ENCODE measurements around the gene BTNL2.
"Not testable (repeated sequence)": the region's sequence is repeated elsewhere in the genome, so short reads cannot be mapped to it uniquely, and the experiment has no call there.

The BTNL2 gene

GRCh38 chr6:32442243-32442667 is 35.3 kb upstream of the BTNL2 start:
- TF ChIP-seq CTCF (IDR thresholded peaks at IDR 0.05; ENCODE audit: extremely low read depth, insufficient read depth, missing control alignments), result no peak
- in situ Hi-C loops (cut with MboI; ENCODE audit: low pct_unique_long_range_greater_than_20kb, low sequenced_read_pairs, unreplicated experiment), result no loop called here

GRCh38 chr6:32439602-32440214 is 32.7 kb upstream of the BTNL2 start, which contains the start of gene HLA-DRA:
HLA-DRA (plus strand) TSS chr6:32439887; CDS start chr6:32439951, 64 bp downstream.
- in situ Hi-C loops (cut with MboI; ENCODE audit: low pct_unique_long_range_greater_than_20kb, low sequenced_read_pairs, unreplicated experiment), result no loop called here
- peak; percentile 80 for DNase-seq (ENCODE audit: low spot score)
- TF ChIP-seq CTCF (IDR thresholded peaks at IDR 0.05; ENCODE audit: extremely low read depth, insufficient read depth, missing control alignments), result no peak

More at GRCh38 chr6:32442243-32442667, 35.3 kb upstream of the BTNL2 start:
- DNase-seq (ENCODE audit: low spot score), result no peak

GRCh38 chr6:32439139-32439538 is 32.2 kb upstream of the BTNL2 start:
- no peak for DNase-seq (ENCODE audit: low spot score)
- TF ChIP-seq CTCF (IDR thresholded peaks at IDR 0.05; ENCODE audit: extremely low read depth, insufficient read depth, missing control alignments), result no peak
- in situ Hi-C loops (cut with MboI; ENCODE audit: low pct_unique_long_range_greater_than_20kb, low sequenced_read_pairs, unreplicated experiment), result no loop called here

- peak; percentile 44 for DNase-seq (ENCODE audit: low spot score)
- no peak for TF ChIP-seq CTCF (IDR thresholded peaks at IDR 0.05; ENCODE audit: extremely low read depth, insufficient read depth, missing control alignments)
- in situ Hi-C loops (cut with MboI; ENCODE audit: low pct_unique_long_range_greater_than_20kb, low sequenced_read_pairs, unreplicated experiment), result no loop called here
Measured at GRCh38 chr6:32436995-32437836, 30.2 kb upstream of the BTNL2 start.

- in situ Hi-C loops (cut with MboI; ENCODE audit: low pct_unique_long_range_greater_than_20kb, low sequenced_read_pairs, unreplicated experiment), result no loop called here
- TF ChIP-seq CTCF (IDR thresholded peaks at IDR 0.05; ENCODE audit: extremely low read depth, insufficient read depth, missing control alignments), result no peak
- no peak for DNase-seq (ENCODE audit: low spot score)
Measured at GRCh38 chr6:32436186-32436585, 29.2 kb upstream of the BTNL2 start.

GRCh38 chr6:32433950-32434349 is 27.0 kb upstream of the BTNL2 start:
- DNase-seq (ENCODE audit: low spot score); in situ Hi-C loops (cut with MboI; ENCODE audit: low pct_unique_long_range_greater_than_20kb, low sequenced_read_pairs, unreplicated experiment): not testable (repeated sequence)

GRCh38 chr6:32432050-32432450 is 25.1 kb upstream of the BTNL2 start:
- peak; percentile 49 for TF ChIP-seq CTCF (IDR thresholded peaks at IDR 0.05; ENCODE audit: extremely low read depth, insufficient read depth, missing control alignments)
- in situ Hi-C loops (cut with MboI; ENCODE audit: low pct_unique_long_range_greater_than_20kb, low sequenced_read_pairs, unreplicated experiment), result no loop called here
- DNase-seq (ENCODE audit: low spot score), result peak; percentile 23
